ENCODE measurements around the gene GRM7.

GRCh38 chr3:7602297-7602696 is 741.4 kb downstream of the GRM7 start:
- TF ChIP-seq EP300 (IDR thresholded peaks at IDR 0.05) (no peak), POLR2A (IDR thresholded peaks at IDR 0.05; ENCODE audit: low read depth) (no peak)

Data from esophagus muscularis mucosa (tissue), 2 donors.